ENCODE data around the gene SDK2.

SDK2 gene

GRCh38 chr17:73533781-73534180 lies 110.5 kb downstream of the SDK2 start:
- DNase-seq (ENCODE audit: low read depth), result no peak

- DNase-seq (ENCODE audit: low read depth), result no peak
These were observed 111.1 kb downstream of the SDK2 start for GRCh38 chr17:73533127-73533526.

GRCh38 chr17:73532421-73532901 lies 111.8 kb downstream of the SDK2 start:
- DNase-seq (ENCODE audit: low read depth), result no peak

GRCh38 chr17:73531158-73531557 lies 113.1 kb downstream of the SDK2 start:
- DNase-seq (ENCODE audit: low read depth), result no peak

- no peak for DNase-seq (ENCODE audit: low read depth)
These were observed 115.6 kb downstream of the SDK2 start for GRCh38 chr17:73528679-73529078.

- no peak for DNase-seq (ENCODE audit: low read depth)
These were observed 117.3 kb downstream of the SDK2 start for GRCh38 chr17:73526952-73527351.

GRCh38 chr17:73524941-73525679 lies 119.1 kb downstream of the SDK2 start:
- no peak for DNase-seq (ENCODE audit: low read depth)

- DNase-seq (ENCODE audit: low read depth), result no peak
These were observed 121.5 kb downstream of the SDK2 start for GRCh38 chr17:73522696-73523095.

GRCh38 chr17:73522107-73522506 lies 122.1 kb downstream of the SDK2 start:
- DNase-seq (ENCODE audit: low read depth), result no peak

- no peak for DNase-seq (ENCODE audit: low read depth)
These were observed 122.9 kb downstream of the SDK2 start for GRCh38 chr17:73521376-73521775.

- DNase-seq (ENCODE audit: low read depth), result no peak
These were observed 123.9 kb downstream of the SDK2 start for GRCh38 chr17:73520369-73520761.

- no peak for DNase-seq (ENCODE audit: low read depth)
These were observed 124.4 kb downstream of the SDK2 start for GRCh38 chr17:73519714-73520368.

- no peak for DNase-seq (ENCODE audit: low read depth)
These were observed 125.2 kb downstream of the SDK2 start for GRCh38 chr17:73519011-73519410.

GRCh38 chr17:73516431-73516830 lies 127.8 kb downstream of the SDK2 start:
- no peak for DNase-seq (ENCODE audit: low read depth)

GRCh38 chr17:73514146-73514863 lies 129.9 kb downstream of the SDK2 start:
- DNase-seq (ENCODE audit: low read depth), result no peak

GRCh38 chr17:73513426-73513825 lies 130.8 kb downstream of the SDK2 start:
- DNase-seq (ENCODE audit: low read depth), result no peak

GRCh38 chr17:73511719-73512115 lies 132.5 kb downstream of the SDK2 start:
- DNase-seq (ENCODE audit: low read depth), result no peak

GRCh38 chr17:73510981-73511718 lies 133.1 kb downstream of the SDK2 start:
- DNase-seq (ENCODE audit: low read depth), result no peak

GRCh38 chr17:73508931-73509605 lies 135.2 kb downstream of the SDK2 start:
- DNase-seq (ENCODE audit: low read depth), result no peak

GRCh38 chr17:73508057-73508930 lies 136.0 kb downstream of the SDK2 start:
- no peak for DNase-seq (ENCODE audit: low read depth)

Measured in amniotic epithelial cell (primary cell).